Effector CD8-positive, alpha-beta T cell (primary cell): ENCODE measurements around the gene SYCP2L.
"Not testable (repeated sequence)": the region's sequence is repeated elsewhere in the genome, so short reads cannot be mapped to it uniquely, and the experiment has no call there.

ENCODE experiments used
- DNase-seq: peaks from one replicate; lab custom pipeline; 2025; lab: John Stamatoyannopoulos, UW

The SYCP2L gene

DNA sequence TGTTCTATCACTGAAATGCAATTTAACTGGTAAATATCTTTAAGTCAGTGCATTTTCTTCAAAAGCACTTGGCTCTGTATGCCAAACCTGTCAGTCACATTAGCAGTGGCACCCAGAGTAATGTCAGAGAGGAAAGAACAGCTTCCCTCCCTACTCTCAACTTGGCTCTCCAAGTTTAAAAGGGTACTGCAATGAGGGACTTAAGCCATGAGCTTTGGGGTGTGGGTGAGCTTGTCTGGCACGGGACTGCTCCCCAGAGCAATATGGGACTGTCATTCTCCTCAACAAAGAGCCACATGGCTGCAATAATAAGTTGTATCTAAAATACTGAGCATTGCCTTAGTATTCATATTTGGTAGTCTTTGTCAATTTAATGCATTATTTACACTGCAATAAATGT lies 9.0 kb upstream of the SYCP2L start:
- no peak for DNase-seq

GRCh38 chr6:10880366-10880765 lies 6.5 kb upstream of the SYCP2L start:
- DNase-seq, result no peak

DNA sequence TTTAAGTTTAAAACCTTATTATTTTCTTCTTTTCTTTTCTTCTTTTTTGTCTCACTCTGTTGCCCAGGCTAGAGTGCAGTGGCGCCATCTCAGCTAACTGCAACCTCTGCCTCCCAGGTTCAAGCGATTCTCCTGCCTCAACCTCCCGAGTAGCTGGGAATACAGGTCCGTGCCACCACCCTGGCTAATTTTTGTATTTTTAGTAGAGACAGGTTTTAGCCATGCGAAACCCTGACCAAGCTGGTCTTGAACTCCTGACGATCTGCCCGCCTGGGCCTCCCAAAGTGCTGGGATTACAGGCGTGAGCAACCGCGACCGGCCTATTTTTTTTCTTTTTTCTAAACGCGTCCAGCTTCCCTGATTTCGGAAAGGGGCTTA lies 4.6 kb upstream of the SYCP2L start:
- DNase-seq, result not testable (repeated sequence)

- DNase-seq, result no peak
Observed at GRCh38 chr6:10882657-10883171, 4.1 kb upstream of the SYCP2L start.

- DNase-seq, result no peak
Observed at GRCh38 chr6:10883312-10884244, 3.3 kb upstream of the SYCP2L start.

DNA sequence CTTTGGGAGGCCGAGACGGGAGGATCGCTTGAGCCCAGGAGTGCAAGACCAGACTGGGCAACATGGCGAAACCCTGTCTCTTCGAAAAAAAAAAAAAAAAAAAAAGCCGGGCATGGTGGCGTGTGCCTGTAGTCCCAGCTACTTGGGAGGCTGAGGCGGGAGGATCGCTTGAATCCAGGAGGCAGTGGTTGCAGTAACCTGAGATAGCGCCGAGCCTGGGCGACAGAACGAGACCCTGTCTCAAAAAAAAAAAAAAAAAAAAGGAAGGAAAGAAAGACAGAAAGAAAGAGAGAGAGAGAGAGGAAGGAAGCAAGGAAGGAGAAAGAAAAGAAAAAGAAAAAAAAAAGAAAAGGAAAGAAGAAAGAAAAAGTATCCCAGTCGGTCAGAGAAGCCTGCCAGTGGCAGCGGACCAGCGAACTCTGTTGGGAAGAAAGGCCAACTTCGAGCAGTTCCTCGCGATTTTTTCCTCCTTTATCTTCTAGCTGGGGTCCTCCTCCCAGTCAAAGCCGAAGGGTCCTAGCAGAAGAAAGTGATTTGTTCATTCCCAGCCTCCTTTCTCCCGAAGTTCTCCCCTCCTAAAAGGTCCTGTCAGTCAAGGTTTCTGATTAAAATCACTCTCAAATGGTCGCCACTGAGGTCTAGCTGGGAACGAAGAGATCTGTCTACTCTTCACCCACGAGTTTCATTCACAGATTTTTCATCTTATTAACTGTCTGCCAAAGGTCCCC lies 2.4 kb upstream of the SYCP2L start:
- DNase-seq, result no peak

DNA sequence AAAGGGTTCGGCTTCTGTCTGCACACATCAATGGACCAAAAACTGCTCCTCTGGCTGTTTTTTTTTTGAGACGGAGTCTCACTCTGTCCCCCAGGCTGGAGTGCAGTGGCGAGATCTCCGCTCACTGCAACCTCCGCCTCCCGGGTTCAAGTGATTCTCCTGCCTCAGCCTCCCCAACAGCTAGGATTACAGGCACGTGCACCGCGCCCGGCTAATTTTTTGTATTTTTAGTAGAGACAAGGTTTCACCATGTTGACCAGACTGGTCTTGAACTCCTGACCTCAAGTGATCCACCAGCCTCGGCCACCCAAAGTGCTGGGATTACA lies 524 bp upstream of the SYCP2L start:
- not testable (repeated sequence) for DNase-seq

GRCh38 chr6:10890151-10890550 lies 3.3 kb downstream of the SYCP2L start:
- DNase-seq, result no peak

DNA sequence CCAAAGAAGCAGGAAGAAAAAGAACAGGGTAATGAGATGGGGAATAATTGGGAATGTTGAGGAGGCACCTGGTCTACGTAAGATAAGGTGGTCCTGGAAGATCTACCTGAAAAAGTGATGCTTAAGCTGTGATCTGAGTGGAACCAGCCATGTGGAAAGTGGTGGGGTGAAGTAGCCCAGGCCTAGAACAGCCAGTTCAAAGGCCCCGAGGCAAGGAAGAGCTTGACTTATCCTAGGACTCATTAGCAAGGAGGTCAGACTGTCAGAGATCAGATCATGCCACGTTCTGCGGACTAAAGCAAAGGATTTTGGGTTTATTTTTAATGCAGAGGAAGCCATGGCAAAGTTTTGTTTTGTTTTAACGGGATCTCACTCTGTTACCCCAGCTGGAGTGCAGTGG lies 5.1 kb downstream of the SYCP2L start:
- no peak for DNase-seq

GRCh38 chr6:10894958-10895357 lies 8.1 kb downstream of the SYCP2L start:
- DNase-seq, result no peak

GRCh38 chr6:10896691-10897090 lies 9.8 kb downstream of the SYCP2L start:
- DNase-seq, result no peak

DNA sequence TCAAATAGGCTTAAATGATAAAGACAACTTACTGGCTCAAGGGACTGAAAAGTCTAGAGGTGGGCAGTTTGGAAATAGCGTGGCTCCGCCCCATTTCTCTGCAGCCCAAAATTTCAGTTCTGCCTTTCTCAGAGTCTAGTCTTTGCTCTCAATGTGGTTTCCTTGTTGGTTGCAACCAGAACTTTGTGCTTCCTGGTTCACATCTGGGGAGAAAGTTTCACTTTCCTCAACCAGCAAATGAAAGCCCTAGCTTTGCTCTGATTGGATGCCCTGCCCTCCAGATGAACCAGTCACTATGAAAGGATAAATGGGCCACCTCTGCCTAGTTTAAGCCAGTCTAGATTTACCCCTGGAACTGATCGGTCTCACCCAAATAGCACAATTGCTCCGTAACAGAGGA lies 14.9 kb downstream of the SYCP2L start:
- DNase-seq, result no peak

GRCh38 chr6:10904015-10904414 lies 17.2 kb downstream of the SYCP2L start:
- DNase-seq, result no peak

DNA sequence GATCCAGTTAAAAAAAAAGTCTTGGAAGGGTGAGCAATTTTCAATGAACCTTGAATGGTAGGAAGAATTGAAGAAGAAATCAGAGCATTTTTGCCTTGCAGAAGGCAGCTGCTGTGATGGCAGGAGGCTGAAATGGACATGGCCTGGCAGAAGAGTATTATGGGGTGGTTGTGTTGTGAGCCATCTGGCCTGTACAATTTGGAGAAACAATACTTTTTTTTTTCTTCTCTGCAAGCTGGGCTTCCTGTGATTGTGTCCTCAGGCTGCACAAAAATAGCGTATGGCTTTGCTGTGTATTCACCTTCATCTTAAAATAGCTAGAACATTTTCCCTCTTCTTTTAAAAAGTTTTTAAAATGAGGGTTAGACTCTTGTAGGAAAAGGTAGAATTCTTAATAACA lies 21.4 kb downstream of the SYCP2L start:
- no peak for DNase-seq

- DNase-seq, result not testable (repeated sequence)
Observed at GRCh38 chr6:10919520-10919919, 32.7 kb downstream of the SYCP2L start.

- no peak for DNase-seq
Observed at GRCh38 chr6:10933126-10933525, 46.3 kb downstream of the SYCP2L start.

- DNase-seq, result no peak
Observed at GRCh38 chr6:10939840-10940239, 53.0 kb downstream of the SYCP2L start.

DNA sequence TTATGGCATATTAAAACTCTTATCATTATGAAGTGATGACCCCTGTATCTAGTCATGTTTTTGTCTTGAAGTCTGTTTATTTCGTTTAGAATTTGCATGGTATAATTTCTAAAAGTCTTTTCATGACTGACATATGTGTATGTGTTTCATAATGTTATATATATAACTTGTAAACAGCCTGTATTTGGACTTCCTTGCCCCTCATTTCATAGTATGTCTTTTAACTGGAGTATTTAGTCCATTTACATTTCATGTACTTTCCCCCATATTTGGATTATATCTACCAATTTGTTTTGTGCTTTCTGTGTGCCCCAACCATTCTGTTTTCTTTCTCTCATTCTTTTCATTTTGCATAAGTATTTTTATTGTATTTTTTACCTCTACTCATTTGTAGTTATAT lies 59.0 kb downstream of the SYCP2L start:
- no peak for DNase-seq

- no peak for DNase-seq
Observed at GRCh38 chr6:10947966-10948365, 61.1 kb downstream of the SYCP2L start.

DNA sequence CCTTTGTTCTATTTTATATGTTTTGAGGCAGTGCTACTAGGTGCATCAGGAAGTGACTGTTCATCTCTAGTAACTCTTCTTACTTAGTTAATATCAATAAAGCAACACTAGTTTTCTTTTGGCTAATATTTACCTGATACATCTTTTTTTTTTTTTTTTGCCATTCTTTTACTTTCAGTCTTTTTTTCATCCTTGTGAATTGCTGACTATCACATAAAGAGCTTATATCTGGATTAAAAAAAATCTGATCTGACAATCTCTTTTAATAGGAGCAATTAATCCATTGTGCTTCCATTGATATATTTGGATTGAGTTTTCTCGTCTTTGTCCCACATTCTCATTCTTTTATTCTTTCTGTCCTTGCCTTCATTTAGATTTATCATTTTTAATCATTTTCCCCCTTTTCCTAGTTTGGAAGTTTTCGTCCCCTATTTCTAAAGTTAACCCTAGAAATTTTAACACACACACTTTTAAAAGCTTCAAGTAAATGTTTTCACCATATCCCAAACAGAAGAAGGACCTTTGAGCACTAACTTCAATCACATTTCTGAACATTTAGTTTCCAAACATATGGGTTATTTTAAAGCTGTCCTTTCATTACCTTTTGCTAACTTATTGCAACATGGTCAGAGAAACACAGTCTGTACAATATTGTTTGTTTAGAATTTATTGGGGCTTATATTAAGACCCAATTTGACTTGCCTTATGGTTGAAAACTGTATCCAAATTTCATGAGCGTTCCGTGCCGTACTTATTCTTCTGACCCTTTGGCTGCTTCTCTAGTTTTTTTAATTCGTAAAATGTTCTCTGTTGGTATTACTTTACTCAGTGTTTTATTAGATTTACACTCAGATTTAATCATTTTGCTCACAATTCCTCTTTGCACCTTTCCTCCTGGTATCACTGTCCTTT lies 63.0 kb downstream of the SYCP2L start:
- no peak for DNase-seq

- no peak for DNase-seq
Observed at GRCh38 chr6:10951675-10952282, 64.9 kb downstream of the SYCP2L start.

GRCh38 chr6:10954590-10955010 lies 67.7 kb downstream of the SYCP2L start:
- peak; percentile 18 for DNase-seq
